ENCODE measurements around the gene FAM186B.
"Not testable (repeated sequence)": the region's sequence is repeated elsewhere in the genome, so short reads cannot be mapped to it uniquely, and the experiment has no call there.

FAM186B gene

DNA sequence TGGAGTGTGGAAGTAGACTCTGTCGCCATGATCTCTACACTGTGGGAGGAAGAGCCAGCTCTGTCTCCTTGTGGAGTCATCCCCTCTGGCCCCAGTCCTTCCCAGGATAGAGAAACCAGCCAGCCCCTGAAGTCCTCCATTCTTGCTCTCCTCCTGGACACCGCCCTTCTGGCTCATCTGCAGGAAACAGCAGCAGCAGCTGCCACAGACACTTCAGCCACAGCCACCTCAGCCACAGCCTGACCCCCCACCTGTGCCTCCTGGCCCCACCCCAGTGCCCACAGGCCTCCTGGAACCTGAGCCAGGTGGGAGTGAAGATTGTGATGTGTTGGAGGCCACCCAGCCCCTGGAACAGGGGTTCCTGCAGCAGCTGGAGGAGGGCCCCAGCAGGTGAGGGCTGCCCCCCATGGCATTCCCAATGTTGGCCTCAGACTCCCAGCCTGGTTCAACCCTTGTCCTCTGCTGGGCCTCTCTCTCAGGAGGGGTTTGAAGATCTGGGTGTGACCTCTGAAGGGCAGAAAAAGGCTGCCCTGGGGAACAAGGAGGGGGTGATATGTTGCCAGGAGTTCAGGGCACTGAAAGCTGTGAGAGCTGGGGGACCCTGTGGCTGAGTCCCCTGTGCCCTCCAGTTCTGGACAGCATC, 28.4 kb upstream of the FAM186B start:
- DNase-seq, result no peak

DNA sequence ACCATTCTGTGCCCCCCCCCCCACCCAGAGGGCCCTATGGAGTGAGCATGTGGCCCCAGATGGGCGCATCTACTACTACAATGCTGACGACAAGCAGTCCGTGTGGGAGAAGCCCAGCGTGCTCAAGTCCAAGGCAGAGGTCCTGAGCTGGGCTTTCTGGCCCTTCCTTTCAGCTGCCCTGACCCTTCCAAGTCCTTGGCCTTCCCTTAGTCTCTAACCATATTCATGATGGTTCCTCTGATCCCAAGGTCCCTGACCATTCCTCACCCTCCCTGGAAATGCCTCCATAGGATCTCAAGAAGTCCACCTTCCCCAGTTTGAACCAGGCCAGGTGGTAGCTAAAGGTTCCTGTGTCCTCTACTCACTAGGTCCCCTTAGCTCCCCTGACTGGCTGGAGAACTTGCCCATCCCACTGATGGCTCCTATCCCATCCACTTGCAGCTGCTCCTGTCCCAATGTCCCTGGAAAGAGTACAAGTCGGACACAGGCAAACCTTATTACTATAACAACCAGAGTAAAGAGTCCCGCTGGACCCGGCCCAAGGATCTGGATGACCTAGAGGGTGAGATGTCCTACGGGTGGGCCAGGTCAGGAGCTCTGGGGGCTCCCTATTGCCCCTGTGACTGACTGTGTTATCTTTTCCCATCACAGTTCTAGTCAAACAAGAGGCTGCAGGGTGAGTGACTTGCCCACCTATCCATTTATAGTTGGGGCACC, 27.7 kb upstream of the FAM186B start:
- DNase-seq, result no peak

DNA sequence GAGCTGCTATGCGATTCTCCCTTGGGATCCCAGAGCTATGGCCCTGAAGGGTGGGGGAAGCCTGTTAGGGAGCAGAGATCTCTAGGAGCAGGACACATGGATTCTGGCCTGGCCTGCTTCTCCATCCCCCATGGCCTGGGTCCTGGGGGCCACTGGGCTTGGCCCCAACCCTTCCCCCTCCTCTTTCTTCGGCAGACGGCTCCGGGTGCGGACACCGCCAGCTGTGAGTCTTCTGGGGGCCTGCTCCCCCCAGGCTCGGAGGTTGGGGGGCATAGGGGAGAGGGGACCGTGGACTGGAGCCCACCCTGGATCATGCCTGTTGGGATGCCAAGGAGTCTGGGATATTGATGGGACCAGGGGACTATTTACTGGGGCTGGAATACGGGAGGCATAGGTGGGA, 27.0 kb upstream of the FAM186B start:
- no peak for DNase-seq

DNA sequence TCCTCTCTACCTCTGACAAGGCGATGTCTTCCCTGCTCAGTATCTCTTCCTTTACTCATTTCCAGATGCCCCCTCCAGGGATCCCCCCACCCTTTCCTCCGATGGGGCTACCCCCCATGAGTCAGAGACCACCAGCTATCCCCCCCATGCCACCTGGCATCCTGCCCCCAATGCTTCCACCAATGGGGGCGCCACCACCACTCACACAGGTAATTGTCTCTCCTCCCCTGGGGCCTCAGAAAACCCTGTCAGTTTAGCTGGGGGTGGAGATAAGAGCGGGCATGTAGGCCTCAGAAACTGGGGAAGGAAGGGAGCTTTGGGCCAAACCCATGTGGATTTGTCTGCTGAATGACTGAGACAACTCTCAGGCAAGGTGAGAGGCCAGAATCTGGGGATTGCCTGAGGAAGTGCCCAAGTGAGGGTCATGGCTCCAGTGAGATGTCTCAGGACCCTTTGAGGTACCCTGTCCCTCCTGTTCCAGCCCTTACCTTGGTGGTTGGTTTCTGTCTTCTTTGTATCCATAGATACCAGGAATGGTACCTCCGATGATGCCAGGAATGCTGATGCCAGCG, 26.0 kb upstream of the FAM186B start:
- DNase-seq, result no peak

DNA sequence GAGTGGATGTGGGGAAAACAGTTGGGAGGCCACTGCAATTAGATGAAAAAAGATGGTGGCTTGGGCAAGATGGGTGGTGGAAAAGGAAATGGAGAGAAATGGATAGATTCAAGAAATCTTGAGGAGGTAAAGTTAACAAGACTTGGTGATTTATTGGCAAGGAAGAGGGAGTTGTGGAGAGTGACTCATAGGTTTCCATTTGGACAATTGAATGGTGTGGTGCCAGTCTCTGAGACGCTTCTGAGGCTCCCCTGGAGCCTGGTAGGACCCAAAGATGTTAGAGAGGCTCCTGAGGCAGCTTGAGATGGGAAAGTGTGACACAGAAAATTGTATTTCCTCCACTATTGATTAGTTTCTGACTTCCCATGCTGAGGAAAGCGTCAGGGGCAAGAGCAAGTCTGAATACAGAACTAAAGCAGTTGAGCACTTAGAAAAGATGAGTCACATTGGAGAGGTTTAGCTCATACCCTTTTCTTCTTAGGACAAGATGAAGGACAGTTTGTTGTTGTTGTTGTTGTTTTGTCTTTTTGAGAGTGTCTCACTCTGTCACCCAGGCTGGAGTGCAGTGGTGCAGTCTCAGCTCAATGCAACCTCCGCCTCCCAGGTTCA, 22.4 kb upstream of the FAM186B start:
- DNase-seq, result no peak

DNA sequence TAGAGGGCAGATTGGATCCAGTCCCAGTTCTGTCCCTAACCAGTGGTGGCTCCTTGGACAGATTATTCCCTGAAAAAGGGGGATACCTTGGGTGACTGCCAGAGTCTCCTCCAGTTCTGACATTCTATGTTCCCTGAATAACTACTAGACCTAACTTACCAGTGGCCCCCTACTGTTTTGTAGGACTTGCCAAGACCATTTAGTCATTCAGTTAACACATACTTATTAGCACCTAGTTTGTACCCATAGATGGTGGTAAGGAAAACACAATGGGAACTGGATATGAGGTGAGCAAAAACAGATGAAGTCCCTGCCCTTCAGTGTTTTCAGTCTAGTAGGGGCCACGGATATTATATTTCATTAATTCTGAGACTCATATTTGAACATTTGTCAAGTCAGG, 21.4 kb upstream of the FAM186B start:
- DNase-seq, result no peak

DNA sequence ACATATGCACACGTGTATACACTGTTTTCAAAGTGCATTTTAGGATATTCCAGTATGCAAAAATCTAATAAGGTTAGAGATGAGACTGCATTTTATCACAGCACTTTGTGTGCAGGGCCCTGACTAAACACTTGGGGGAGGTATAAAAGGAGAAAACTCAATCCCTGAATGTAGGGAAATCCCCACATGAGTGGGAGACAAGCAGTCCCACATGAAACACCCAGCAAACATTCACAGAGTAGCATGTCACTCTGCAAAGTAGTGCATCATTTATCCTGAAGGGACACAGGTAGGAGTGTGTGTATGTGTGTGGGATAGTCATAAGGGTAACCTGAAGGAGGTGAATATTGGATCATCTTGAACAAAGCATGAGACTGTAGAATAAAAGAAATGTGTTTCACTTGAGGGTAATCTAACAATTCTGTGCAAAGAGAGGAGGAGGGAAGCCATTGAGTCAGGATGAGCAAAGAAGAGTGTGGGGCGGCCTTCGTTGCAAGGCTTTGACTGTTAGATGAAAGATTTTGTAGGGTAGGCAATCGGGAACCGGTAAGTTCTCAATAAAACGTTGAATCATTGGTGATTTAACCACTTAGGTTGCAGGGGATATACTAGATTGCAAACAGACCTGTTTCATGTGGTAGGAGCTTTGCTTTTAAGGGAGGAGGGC, 20.9 kb upstream of the FAM186B start:
- peak; percentile 31 for DNase-seq

DNA sequence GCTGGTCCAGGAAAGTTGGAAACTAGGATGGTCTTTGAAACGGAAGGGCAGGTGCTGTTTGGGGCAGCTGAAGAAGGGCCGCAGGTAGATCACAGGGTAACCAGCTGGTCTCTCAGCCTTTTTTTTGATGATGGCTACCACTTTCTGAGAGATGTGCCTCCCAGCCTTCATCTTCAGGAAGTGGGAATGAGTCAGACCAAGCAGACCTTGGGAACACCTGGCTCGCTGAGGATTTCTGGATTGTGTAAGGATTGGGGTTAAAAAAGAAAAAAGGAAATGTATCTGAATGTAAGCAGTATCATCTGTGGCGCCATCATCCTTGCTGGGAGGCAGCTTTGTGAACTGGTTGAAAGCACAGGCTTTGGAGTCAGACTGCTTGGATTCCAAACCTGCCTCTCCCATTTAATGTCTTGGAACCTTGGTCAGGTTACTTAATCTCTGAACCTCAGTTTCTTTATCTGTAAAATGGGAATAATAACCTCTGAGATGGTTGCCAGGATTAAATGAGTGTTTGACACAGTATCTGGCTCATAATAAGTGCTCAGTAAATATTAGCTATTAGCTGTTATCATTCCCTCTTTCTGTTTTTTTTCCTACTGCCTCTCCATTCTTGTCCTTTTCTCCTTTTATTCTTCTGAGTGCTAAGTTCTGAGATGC, 19.6 kb upstream of the FAM186B start:
- no peak for DNase-seq

DNA sequence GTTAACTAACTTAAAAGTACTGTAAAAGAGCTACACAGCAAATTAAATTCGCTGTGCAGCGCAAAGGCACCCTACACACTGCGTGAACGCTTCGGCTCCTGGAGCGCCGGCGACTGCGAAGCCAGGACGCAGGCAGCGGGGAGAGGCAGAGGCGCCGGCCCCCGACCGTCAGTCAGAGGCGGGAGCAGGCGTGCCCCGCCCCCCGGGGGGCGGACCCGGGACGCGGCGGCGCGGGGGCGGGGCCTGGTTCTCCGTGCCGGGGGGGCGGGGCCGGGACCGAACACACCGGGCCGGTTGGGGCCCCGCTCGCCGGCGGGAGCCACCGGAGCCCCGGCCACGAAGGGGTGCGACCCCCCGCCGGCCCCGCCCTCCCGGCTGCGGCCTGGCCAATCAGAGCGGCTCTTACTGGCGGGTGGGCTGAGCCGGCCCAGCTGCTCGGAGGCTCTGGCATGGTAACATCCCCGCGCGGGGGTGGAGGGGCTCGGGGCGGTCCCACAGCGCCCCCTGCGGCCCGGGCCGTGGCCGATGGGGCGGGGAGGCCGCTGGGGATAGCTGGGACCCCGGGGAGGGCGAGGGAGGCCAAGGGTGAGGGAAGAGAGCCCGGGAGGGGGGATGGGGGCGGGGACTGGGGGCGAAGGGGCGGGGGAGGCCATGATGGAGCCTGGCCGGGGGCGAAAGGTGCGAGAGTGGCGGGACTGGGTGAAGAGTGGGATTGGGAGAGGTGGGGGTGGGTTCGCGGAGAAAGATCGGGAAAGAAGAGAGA, 17.9 kb upstream of the FAM186B start, which contains the start of gene PRPF40B:
Gene PRPF40B, plus strand, starts transcription at position 420 of the 763 bp plus-strand sequence. Its CDS starts 30 bp downstream, at position 450.
- DNase-seq, result peak; percentile 89

DNA sequence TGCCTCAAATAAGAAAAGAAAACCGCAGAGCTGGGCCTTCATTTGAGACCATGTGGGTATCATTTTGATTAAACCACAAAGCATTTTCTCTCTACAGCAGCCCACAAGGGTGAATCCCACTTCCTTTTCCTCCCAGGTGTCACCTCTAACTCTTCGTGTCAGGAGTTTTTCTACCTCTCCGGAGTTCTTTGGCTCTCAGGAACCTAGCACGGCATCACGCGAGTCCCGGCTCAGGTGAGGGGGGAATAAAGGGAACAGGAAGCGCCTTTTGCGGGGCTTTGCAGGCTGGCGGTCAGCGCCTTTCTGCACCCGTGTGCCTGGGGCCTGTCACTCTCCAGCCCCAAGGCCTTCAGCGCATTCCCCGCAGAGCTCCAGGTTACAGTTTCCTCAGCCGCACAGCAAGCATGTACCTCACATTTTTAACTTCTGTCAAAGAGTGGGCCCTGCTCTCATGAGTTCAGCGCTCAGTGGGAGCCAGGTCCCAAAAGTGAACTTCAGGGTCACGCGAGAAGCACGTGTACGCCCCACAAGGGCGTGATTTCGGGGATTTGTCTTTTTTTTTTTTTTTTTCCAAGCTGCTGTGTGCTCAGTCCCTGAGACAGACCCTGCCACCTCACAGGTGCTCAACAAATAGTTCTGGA, 17.2 kb upstream of the FAM186B start:
- DNase-seq, result peak; percentile 92

DNA sequence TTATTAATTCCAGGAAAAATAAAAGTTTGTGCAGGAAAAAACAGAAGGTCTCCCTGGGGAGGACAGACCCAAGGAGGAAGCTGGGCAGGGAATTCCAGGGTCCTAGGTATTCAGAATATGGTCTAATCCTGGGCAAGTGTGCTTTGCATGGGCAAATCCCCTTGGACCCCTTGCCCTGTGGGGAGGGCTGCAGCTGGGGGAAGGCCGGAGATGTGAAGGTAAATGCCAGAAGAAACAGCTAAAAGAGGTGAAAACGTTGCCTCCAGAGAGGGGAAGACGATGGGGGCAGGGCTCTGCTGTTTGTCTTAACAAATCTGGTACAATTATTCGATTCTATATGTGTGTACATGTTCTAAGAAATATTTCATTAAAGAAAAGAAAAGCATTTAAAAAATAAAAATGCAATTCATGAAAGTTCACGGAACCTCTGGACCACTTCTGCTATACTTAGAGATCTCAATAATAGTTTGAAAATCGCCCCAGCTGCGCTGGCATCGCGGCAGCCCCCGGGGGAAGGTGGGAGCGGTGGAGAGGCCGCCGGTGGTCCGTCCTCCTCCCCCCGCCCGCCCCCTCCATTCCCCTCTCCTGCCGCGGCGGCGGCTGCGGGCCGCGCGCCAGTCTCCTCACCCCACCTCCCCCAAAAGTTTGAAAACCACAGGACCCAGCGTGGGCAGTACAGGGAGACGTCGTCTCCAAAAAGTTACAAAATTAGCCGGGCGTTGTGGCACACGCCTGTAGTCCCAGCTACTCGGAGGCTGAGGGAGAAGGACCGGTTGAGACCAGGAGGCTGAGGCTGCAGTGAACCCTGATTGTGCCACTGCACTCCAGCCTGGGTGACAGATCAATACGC, 16.4 kb upstream of the FAM186B start:
- no peak for DNase-seq

DNA sequence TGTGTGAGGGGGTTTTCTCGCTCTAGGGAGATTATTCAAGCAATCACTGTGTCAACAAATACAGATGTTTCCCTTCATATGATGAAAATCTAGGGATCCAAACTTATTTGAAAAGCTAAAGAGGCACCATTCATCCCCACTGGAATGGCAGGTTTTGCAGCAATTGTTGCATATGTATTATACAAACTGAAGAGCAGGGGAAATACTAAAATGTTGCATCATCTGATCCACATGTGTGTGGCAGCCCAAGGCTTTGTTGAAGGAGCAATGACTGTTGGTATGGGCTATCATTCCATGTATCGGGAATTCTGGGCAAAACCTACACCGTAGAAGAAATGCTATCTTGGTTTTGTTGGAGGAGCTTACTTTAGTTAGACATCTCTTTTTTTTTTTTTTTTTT, 13.8 kb upstream of the FAM186B start:
- DNase-seq, result no peak

DNA sequence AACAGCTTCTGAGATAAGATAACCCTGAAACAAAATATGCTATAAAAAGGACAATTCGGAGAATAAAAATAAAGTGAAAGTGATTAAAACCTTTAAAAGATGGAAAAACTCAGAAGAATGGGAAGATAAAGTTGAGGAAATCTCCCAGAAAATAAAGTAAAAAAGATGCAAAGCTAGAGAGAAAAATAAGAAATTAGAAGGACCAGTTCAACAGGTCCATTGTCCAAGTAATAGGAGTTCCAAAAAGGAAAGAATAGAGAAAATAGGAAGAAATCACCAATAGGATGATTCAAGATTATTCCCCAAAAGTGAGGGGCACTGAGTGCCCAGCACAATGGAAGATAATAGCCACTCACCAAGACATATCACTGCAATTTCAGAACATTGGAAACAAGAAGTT, 13.1 kb upstream of the FAM186B start:
- no peak for DNase-seq

DNA sequence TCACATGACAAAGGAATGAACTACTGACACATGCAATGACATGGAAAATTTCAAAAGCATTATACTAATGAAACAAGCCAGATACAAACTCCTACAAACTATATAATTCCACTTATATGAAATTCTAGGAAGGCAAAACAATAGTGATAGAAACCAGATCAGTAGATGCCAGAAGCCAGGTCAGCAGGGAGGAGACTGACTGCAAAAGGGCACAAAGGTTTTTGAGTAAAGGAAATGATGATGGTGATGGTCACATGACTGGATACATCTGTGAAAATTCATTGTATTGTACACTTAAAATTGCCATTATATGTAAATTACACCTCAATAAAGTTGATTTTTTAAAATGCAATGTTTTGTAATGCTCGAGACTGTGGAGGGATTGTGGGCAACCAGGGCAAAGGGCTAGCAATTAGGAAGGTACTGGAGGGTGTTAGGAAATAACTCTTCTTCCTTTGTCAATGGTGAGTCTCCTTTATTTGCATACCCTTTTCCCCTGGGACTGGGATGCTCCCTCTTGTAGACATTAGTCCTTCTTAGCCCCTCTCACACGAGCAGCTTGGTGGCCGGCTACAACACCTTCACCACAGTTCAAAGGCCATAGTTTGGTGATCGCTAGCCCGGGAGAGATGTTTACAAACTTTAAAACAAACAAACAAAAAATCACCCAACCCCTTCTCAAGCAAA, 11.2 kb upstream of the FAM186B start:
- DNase-seq, result no peak

DNA sequence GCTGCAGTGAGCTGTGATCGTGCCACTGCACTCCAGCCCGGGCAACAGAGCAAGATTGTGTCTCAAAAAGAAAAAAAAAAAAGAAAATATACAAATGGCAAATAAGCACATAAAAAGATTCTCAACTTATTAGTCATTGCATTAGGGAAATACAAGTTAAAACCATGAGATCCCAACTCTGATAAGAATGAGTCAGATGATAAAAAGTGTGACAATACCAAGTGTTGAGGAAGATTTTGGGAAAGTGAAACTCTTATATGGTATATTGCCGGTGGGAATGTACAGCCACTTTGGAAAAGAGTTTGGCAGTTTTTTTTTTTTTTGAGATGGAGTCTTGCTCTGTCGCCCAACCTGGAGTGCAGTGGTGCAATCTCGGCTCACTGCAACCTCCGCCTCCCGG, 10.3 kb upstream of the FAM186B start:
- DNase-seq, result no peak

DNA sequence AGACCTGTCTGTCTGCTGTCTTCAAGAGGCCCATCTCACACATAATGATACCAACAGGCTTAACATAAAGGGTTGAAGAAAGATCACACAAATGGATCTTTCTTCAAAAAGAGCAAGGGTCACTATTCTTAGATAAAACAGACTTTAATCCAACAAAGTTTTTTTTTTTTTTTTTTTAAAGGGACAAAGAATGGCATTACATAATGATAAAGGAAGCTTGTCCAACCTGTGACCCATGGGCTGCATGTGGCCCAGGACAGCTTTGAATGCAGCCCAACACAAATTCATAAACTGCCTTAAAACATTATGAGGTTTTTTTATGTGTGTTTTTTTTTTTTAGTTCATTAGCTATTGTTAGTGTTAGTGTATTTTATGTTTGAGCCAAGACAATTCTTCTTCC, 6.8 kb upstream of the FAM186B start:
- no peak for DNase-seq

DNA sequence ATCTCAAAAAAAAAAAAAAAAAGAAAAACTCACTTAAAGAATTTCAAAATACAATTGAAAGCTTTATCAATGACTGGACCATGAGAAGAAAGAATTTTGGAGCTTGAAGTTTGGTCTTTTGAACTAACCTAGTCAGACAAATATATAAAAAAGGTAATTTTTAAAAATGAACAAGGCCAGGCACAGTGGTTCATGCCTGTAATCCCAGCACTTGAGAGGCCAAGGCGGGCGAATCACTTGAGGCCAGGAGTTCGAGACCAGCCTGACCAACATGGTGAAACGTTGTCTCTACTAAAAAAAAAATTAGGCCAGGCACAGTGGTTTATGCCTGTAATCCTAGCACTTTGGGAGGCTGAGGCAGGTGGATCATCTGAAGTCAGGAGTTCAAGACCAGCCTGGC, 5.3 kb upstream of the FAM186B start:
- not testable (repeated sequence) for DNase-seq

DNA sequence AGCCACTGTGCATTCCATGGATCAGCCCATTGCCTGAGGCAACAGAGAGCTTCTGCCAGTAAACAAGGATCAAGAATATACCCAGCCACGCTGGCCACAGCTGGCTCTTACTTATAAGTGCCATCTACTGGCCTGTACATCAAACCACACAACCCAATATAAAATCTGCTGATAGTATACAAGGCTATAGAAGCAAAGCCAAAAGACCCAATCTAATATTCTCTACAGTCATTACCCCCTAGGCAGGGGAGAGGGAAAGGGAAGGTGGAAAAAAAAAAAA, 4.4 kb upstream of the FAM186B start:
- no peak for DNase-seq

DNA sequence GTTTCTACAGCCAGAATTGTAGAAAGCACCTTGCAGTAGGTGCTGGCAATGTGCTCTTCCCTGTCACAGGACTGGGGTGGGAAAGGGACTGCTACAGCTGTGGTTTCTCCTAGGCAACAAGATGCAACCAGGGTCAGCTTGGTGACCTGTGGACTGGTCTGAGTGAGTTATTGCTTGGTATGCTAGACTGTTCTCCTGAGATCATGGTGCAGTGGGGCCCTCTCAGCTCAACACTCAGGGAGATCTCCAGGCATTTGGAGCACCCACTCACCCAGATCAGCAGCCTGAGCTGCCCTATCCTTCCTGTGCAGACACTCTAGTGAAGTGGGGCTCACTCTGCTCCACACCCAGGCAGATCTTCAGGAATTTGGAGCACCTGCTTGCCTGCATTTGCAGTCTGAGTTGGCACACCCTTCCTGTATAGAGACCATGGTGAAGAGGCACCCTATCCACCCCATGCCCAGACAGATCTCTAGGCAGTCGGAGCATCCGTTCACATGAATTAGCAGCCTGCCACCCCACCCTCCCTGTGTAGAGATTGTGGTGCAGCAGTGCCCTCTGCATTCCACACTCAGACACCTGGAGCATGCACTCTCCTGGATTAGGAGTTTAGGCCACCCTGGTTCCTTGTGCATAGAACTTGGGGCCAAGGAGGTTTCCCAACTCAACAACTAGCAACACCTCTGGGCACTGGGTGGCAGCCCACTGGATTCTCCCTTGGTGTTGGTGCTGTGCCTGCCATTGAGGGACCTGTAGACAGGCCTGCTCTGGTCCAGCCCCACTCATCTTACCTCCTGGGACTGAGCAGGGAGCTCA, 3.8 kb upstream of the FAM186B start:
- no peak for DNase-seq
